WTC11 (cell line): ENCODE results near the gene ABCA6.

Experiments
- CREM ChIP-seq: sonication (generic); formaldehyde crosslinking; IDR thresholded peaks from 2 replicates; pipeline ENCODE4 v1.8.1; 2022; ENCODE audit warnings: mild to moderate bottlenecking, missing genetic modification reagents, moderate library complexity
- NR2C2 ChIP-seq: sonication (generic); formaldehyde crosslinking; IDR thresholded peaks from 2 replicates; pipeline ENCODE4 v1.8.0; 2022; ENCODE audit warnings: mild to moderate bottlenecking, missing genetic modification reagents
- SP1 ChIP-seq: sonication (generic); formaldehyde crosslinking; conservative IDR thresholded peaks from 2 replicates; pipeline ENCODE4 v1.8.1; 2022; ENCODE audit warnings: missing genetic modification reagents
- TF ChIP-seq, protein P1 (sequence below): sonication (generic); formaldehyde crosslinking; conservative IDR thresholded peaks from 2 replicates; pipeline ENCODE4 v1.8.1; 2022; ENCODE audit warnings: mild to moderate bottlenecking, missing genetic modification reagents

DNA sequence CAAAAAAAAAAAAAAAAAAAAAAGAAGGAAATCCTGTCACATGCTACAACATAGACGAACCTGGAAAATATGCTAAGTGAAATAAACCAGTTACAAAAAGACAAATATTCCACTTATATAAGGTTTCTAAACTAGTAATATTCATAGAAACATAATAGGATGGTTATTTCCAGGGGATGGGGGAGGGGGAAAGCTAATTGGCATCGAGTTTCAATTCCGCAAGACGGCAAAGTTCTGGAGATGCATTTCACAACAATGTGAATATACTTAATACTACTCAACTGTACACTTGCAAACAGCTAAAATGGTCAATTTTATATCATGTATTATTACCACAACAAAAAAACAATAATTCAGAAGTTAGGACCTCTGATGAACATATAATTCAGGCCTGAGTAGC is 43.1 kb downstream of the ABCA6 start:
- TF ChIP-seq SP1 (CRISPR knock-in tag): no peak
- no peak for TF ChIP-seq NR2C2 (CRISPR knock-in tag)
- no peak for TF ChIP-seq CREM (CRISPR knock-in tag)
- TF ChIP-seq, protein P1, sequence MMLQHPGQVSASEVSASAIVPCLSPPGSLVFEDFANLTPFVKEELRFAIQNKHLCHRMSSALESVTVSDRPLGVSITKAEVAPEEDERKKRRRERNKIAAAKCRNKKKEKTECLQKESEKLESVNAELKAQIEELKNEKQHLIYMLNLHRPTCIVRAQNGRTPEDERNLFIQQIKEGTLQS (CRISPR knock-in tag): no peak
